GM12891 (cell line): ENCODE measurements around the gene PBXIP1.
"Not testable (repeated sequence)": the region's sequence is repeated elsewhere in the genome, so short reads cannot be mapped to it uniquely, and the experiment has no call there.

ENCODE experiments used
- DNase-seq: peaks from one replicate; pipeline ENCODE4 v3.0.0; 2011; ENCODE audit warnings: low spot score; ENCODE audit not compliant: insufficient read length
- FAIRE-seq: peaks from 2 replicates; lab custom pipeline; 2011; peaks lifted over from hg19 to GRCh38; lab: Jason Lieb, UNC
- PAX5 ChIP-seq: IDR thresholded peaks from 2 replicates; pipeline ENCODE4 v1.6.1; 2011; ENCODE audit warnings: low read length, moderate library complexity, mild to moderate bottlenecking; ENCODE audit not compliant: insufficient read depth, severe bottlenecking
- POLR2A ChIP-seq: IDR thresholded peaks from 2 replicates; pipeline ENCODE4 v1.6.1; 2011; ENCODE audit warnings: low read depth, low read length, control low read depth
- POLR2AphosphoS5 ChIP-seq: IDR thresholded peaks from 2 replicates; pipeline ENCODE4 v1.6.1; 2011; ENCODE audit warnings: low read depth, low read length, control low read depth
- POU2F2 ChIP-seq: IDR thresholded peaks from 2 replicates; pipeline ENCODE4 v1.6.1; 2011; ENCODE audit warnings: low read depth, mild to moderate bottlenecking, control low read depth, low read length, moderate library complexity
- SPI1 ChIP-seq: IDR thresholded peaks from 2 replicates; pipeline ENCODE4 v1.6.1; 2011; ENCODE audit warnings: low read depth, low read length, control low read depth
- TAF1 ChIP-seq: IDR thresholded peaks from 2 replicates; pipeline ENCODE4 v1.6.1; 2011; ENCODE audit warnings: low read depth, low read length, control low read depth

Gene PBXIP1

DNA sequence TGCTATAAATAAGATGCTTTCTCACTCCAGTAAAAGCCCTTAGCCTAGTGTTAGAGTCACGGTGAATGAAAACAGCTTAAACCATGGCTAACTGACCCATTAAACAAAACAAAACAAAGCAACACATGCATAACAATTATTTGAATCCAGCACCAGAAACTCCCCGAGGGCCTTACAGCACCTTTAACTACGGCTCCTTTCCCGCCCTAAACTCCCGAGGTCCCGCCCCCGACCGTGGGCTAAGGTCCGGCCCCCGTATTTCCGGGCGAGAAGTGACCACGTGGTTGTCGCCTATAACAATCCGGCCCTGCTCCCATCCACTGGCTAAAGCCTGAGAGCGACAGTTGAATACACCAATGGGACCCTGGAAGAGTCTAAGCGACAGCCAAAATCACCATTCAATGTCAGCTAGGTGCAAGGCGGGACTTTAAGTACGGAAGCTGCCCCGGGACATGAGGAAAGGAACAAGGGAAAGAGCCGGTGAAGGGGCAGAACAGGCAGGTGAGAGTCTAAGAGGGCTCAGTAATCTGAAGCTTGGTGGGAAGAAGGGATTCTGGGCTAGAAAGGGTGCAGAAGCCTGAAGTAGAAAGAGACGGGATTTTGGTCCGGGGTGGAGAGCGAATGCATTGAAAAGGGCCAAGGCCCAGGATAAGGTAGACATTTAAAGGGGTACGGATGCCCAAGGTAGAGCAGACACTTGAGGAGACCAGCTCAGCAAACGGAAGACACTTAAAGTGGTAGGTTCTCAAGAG, 27.2 kb upstream of the PBXIP1 start, which contains the start of gene FLAD1:
FLAD1 (plus strand) TSS at position 448 of the 752 bp plus-strand sequence. CDS start 351 bp downstream, outside the sequence.
- peak; percentile 86 for FAIRE-seq
- DNase-seq = peak; percentile 94
- TF ChIP-seq POU2F2 = no peak
- peak; percentile 86 for TF ChIP-seq POLR2AphosphoS5
- TF ChIP-seq PAX5 = no peak
- peak; percentile 87 for TF ChIP-seq POLR2A
- TF ChIP-seq TAF1 = peak; percentile 67; the same call in 1 of the 2 replicates
- TF ChIP-seq SPI1 = peak; percentile 27; the same call in 1 of the 2 replicates

DNA sequence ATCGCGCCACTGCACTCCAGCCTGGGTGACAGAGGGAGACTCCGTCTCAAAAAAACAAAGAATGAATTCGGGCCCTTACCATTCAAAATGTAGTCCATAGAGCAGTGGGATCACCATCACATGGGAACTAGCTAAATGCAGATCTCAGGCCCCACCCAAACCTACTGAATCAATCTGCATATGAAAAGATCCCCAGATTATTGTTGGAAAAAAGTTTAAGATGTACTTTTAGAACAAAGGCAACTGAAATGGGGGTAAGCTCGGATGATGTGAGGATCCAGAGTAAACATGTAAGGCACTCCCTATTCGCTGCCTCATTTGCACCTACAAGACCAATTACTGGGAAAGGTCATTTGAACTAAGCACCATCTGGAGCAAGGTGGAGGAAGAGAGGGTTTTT, 26.4 kb upstream of the PBXIP1 start:
- no peak for FAIRE-seq
- no peak for TF ChIP-seq POLR2A
- no peak for TF ChIP-seq TAF1
- TF ChIP-seq POLR2AphosphoS5 = no peak
- TF ChIP-seq POU2F2 = no peak
- TF ChIP-seq SPI1 = no peak
- TF ChIP-seq PAX5 = no peak
- no peak for DNase-seq

DNA sequence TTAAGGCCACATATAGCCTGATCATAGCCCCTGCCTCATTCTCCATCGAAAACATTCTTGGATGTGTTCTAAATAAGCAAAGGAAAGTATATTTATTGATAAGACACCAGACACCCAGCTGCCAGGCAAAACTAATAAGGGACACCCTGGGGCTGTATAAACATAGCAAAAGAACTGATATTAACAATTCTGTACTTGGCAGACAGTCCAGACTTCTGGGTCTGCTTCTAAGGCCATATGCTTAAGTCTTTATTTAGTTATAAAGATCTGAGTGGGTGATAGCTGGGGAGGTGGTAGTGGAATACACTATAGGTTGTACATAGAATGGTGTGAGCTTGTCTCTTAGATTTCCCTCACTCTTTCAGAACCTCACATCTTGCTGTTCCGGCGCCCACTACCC, 22.5 kb upstream of the PBXIP1 start:
- FAIRE-seq = no peak
- DNase-seq = no peak

DNA sequence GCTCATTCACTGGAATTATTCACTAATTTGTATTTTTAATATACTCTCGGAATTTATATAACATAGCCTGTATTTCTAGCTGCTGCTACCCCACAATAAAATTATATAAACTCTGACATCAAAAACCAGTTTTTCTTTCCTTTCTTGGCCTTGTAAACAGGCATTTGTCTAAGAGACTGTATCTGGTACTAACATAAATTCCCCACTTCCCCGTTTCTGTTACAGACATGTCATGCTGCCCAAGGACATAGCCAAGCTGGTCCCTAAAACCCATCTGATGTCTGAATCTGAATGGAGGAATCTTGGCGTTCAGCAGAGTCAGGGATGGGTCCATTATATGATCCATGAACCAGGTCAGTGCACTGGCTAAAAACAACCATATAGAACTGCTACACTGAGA, 21.9 kb upstream of the PBXIP1 start:
- FAIRE-seq = not testable (repeated sequence)

More for the DNA sequence above, 22.5 kb upstream of the PBXIP1 start:
- TF ChIP-seq SPI1 = no peak
- TF ChIP-seq PAX5 = no peak
- no peak for TF ChIP-seq POLR2A
- TF ChIP-seq TAF1 = no peak

DNA sequence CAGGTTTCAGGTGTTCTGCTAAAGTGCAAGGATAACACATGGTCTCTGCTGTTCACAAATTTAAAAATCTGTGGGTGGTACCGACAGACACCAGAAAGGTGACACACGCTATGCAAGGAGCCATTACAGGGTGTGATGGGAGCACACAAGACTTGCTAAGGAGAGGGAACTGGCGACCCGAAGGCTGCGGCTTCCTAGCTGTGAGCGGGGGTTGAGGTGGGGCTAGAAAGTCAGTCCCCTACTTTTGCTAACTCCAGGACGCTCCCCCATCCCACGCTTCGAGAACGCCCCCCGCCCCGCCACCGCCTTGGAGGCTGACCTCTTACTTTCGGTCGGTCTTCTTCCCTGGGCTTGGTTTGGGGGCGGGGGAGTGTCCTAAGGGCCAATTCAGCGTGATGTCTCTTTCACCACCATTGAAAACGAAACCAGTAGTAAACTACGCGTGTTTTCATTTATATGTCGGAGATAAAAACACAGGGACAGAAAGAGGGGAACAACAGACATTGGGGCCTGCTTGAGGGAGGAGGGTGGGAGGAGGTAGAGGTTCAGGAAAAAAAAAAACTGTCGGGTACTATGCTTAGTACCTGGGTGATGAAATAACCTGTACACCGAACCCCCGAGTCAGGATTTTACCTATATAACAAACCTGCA, 19.6 kb upstream of the PBXIP1 start:
- FAIRE-seq = peak; percentile 66
- no peak for DNase-seq

More for the DNA sequence above, 21.9 kb upstream of the PBXIP1 start:
- TF ChIP-seq SPI1 = peak; percentile 50
- DNase-seq = not testable (repeated sequence)

DNA sequence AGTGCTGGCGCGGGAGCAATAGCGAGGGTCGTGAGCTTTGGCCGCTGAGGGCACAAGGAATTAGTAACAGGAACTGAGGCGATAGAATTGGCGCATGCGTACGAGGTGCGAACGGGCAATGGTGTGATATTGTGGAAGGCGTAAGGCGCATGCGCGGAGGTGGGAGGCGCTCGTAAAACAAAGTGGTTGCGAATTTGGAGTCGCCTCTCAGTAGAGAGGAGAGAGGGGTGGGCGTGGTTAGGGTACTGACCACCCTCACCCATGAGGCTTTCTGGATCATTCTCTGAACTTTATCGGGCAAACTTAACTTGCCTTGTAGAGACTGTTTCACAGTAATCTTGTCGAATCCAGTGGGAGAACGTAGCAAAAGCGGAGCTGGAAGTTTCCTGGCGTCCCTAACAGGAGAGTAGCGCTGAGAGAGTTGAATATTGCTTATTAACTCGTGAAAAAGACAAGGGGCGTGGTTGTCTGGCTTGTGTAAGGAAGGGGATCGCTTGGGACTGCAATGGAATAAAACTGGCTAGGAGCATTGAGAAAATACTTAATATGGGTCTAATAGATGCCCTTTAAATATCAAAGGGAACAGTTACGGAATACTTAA, 19.0 kb upstream of the PBXIP1 start:
- FAIRE-seq = peak; percentile 97
- no peak for TF ChIP-seq POU2F2
- TF ChIP-seq SPI1 = peak; percentile 64
- TF ChIP-seq POLR2A = peak; percentile 66
- peak; percentile 58; the same call in 1 of the 2 replicates for TF ChIP-seq TAF1
- TF ChIP-seq POLR2AphosphoS5 = peak; percentile 62
- TF ChIP-seq PAX5 = no peak
- peak; percentile 68 for DNase-seq

More for the DNA sequence above, 19.6 kb upstream of the PBXIP1 start:
- no peak for TF ChIP-seq POLR2AphosphoS5
- peak; percentile 30; the same call in 1 of the 2 replicates for TF ChIP-seq POU2F2
- no peak for TF ChIP-seq SPI1
- 0 out of 2 replicates have a peak, but pooled peaks have one; percentile 31 for TF ChIP-seq POLR2A
- no peak for TF ChIP-seq PAX5
- no peak for TF ChIP-seq TAF1

DNA sequence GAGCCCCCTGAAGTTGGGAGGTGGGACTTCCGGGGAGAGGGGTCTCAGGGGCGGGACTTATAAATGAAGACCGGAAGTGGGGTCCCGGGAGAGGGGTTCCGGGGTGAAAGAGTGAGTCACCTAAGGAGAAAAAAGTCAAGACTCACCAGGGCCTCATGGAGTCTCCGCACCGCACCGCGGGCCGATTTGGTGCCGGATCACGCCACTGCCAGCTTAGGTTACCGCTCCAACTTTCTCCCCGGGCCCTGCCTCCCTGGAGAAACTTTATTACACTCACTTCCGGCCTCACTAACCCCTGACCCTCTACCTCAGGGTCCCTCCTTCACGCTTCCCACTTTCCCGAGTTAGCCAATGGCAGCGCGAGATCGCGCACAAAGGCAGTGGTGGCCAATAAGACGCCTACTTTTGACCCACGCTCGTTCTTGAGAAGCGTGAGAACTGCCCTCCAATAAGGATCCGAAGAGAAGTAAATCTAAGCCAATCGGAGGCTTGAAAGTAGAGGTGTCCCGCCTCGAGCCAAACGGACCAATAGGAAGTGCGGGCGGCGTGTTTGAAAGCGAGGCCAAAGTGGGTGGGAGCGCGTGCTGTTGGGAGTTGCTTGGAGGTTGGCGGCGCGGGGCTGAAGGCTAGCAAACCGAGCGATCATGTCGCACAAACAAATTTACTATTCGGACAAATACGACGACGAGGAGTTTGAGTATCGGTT, 18.4 kb upstream of the PBXIP1 start, which contains the start of gene CKS1B:
CKS1B (plus strand) TSS at position 580 of the 706 bp plus-strand sequence; CDS start at position 645, 65 bp downstream.
- FAIRE-seq (no peak), DNase-seq (peak; percentile 81)
- TF ChIP-seq TAF1 (no peak; the same call in none of the 2 replicates), POLR2AphosphoS5 (peak; percentile 80), PAX5 (no peak), SPI1 (0 out of 2 replicates have a peak, but pooled peaks have one; percentile 7), POU2F2 (no peak; the same call in 1 of the 2 replicates), POLR2A (peak; percentile 62)

DNA sequence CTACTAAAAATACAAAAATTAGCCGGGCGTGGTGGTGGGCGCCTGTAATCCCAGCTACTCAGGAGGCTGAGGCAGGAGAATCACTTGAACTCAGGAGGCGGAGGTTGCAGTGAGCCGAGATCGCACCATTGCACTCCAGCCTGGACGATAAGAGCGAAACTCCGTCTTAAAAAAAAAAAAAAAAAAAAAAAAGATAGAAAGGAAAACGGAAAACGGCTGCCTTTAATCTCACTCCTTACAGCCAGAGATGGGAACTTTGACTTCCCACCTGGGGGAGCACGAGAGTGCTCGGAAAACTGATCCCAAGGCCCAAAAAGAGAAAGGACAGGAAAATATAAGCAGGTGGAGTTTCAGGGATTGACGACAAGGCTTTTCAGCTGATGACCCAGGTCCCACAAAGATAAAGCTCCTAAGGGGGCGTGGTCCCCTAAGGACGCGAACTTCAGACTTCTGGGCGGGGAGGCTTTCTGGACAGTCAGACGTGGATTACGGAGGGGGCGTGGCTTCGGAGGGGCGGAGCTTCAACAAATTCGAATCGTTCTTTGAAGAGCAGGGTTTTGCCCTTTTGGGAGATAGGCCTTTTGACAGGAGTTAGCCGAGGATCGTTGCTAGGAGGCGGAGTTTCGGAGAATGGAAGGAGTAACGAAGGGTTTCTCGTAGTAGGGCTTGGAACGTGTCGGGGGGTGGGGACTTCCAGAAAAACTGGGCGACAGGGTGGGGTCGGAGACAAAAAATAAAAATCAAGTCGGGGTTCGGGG, 17.6 kb upstream of the PBXIP1 start:
- DNase-seq (peak; percentile 79), FAIRE-seq (peak; percentile 66)
- TF ChIP-seq POLR2AphosphoS5 (no peak; the same call in 1 of the 2 replicates), TAF1 (no peak; the same call in 1 of the 2 replicates), POLR2A (peak; percentile 29; the same call in 1 of the 2 replicates), POU2F2 (0 out of 2 replicates have a peak, but pooled peaks have one; percentile 3), SPI1 (no peak), PAX5 (no peak)
